Left ventricle myocardium superior (tissue), 1 donor: ENCODE data around the gene SEC62. TPM values are rescaled to one million over a fixed set of nuclear protein-coding genes. Genes with fewer than 3 reads are reported as not detected.

Source experiments
- ATAC-seq: fragments of 200-7000 bp; cut with Tn5 transposase; one replicate; pipeline ENCODE4 v1.9.1; 2020; ENCODE audit warnings: mild to moderate bottlenecking, moderate library complexity
- DNase-seq: peaks from one replicate; pipeline ENCODE4 v3.0.0-alpha.2; 2020
- intact Hi-C: fragments of 100-400 bp; cut with micrococcal nuclease; formaldehyde crosslinking; loops from one replicate; pipeline ENCODE4 v1.11.0; 2022
- long read RNA-seq: library from polyadenylated mRNA; unstranded; transcript quantifications from one replicate; pipeline ENCODE4 v2.0.0, GENCODE V29; 2021
- total RNA-seq: library from RNA; stranded (reverse); fragmentation: NEBNext Ultra II Directional; extraction: Animal tissue kit (Norgen Biotek cat#: 25700); gene quantifications from one replicate; pipeline ENCODE4 v1.2.1, GENCODE V29; 2021
- donor health status: DM: no; HTN: yes; CAD: no; lungs with severe emphysema.

The SEC62 gene
- 79.0 TPM for total RNA-seq
- long read RNA-seq, full-length matches to known transcripts, result 38 of 103 reads
- long read RNA-seq, partial matches to known transcripts, result 58 of 103 reads
- long read RNA-seq, other reads (novel, unspliced or antisense), result 7 of 103 reads

DNA sequence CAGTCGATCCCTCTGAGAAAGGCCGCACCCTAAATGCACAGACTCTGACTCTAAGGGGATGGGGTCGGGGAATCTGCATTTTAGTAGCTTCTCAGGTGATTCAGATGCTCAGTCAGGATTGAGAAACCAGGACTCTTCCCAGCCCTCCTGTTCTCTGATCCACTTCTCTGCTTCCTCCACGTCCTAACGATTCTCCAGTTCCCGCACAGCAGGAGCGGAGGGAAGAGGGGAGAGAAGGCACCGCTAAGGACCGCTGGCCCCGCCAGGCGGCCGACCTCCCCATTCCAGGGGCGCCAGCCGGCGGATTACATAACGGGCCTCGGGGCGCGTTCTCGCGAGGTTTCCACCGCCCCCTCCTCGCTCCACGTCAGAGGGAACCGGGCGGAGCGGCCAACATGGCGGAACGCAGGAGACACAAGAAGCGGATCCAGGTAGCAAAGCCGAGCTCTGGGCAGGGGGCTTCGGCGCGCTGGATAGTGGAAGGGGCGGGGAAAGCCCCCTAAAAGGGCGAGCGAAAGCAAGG, at the start of gene SEC62:
Gene SEC62 (plus strand): TSS at position 380 of the 523 bp plus-strand sequence. CDS start 16 bp downstream, at position 396.
- ATAC-seq, result peak; percentile 99
- peak; percentile 97 for DNase-seq
- intact Hi-C loops, result no loop called here

DNA sequence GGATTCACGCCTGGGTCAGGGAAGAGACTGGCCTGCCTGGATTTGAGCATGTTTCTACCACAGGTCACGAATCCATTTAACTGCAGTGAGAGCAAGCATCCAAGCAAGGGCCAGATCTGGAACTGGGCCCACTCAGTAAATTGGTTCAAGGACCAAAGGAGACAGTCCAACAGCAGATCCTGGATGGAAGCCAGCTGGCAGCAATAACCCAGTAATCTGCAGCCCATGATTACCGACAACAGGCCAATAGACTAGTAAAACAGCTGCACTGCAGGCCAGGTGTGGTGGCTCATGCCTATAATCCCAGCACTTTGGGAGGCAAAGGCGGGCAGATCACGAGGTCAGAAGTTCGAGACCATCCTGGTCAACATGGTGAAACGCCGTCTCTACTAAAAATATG, 43.4 kb upstream of the SEC62 start:
- peak; percentile 98 for ATAC-seq
- intact Hi-C loops, result no loop called here

DNA sequence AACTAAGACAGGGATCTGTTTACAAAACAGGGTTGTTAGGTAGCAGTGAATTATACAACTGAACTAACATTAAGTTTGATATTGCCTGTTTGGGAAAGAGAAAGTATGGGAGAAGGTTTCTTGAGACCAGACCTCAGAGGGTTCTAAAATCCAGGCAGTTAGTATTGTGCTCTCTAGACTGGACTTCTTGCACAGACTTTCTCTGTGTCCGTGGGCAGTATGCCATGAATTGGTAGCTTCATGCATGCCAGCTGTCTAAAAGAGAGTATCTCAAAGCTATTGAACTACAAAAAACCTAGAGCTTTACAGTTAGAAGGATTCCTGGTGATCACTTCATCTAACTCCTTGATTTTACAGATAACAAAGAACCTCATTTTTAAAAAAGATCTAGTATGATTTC, 42.8 kb upstream of the SEC62 start:
- intact Hi-C loops, result no loop called here
- ATAC-seq, result peak; percentile 10
- no peak for DNase-seq

More for the DNA sequence above, 43.4 kb upstream of the SEC62 start:
- DNase-seq, result peak; percentile 86

DNA sequence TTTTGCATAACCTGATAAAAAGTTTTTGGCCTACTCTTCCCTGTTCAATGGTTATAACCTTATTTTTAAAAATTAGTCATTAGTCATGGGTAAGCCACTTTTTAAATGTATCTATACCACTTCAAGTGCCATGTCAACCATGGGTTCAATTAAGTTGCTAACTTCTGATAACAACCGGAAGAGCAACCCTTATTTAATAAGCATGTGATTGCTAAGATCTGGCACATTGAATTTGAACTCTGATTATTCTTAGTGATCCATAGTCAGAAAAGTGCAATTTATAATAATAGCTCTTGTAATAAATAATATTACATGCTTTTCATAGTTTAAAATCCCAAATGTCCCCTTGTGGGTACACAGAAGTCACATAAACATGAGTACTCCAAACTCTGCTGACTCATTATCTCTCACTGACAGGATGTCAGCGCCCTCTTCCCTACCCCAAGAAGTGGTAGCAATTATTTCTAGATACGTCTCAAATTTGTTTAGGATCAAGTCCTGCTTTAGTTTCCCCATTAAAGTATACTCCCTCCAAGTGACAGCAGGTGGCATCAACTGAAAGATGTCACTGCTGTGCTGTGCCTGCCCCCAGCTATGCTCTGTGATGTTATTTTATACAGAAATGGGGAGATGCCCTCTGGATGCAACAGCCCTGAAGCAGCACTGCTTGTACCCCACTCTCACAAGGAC, 36.6 kb upstream of the SEC62 start:
- ATAC-seq (no peak), DNase-seq (no peak)
- intact Hi-C loops, result no loop called here

- ATAC-seq (no peak), DNase-seq (no peak)
- intact Hi-C loops, result no loop called here
Observed at GRCh38 chr3:169930843-169931242, 35.8 kb upstream of the SEC62 start.

DNA sequence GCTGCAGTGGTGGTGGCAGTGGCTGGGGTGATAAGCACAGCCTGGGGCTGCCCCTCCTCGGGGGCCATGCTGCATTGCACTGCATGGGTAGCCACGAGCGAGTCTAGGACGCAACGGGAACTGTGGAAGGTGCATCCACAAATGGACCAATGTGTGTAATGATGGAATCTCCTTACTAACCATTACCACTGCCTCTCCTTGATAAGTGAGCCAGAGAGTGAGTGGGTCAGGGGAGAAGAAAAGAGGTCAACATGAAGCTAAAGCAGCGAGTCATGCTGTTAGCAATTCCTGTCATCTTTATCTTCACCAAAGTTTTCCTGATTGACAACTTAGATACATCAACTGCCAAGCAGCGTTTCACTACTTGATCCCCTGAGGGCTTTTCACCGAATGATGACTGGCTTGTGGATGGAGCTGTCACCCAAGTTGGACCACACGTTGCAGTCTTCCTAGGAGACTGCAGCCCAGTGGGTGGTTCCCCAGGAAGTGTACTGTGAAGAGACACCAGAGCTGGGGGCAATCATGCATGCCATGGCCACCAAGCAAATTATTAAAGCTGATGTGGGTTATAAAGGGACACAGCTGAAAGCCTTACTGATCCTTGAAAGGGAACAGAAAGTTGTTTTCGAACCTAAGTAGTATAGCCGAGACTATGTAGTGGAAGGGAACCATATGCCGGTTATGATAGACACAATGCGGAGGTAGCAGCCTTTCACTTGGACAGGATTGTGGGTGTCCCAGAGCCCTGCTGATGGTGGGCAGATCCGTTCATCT, 34.7 kb upstream of the SEC62 start:
- DNase-seq (no peak), ATAC-seq (no peak)
- intact Hi-C loops, result no loop called here

DNA sequence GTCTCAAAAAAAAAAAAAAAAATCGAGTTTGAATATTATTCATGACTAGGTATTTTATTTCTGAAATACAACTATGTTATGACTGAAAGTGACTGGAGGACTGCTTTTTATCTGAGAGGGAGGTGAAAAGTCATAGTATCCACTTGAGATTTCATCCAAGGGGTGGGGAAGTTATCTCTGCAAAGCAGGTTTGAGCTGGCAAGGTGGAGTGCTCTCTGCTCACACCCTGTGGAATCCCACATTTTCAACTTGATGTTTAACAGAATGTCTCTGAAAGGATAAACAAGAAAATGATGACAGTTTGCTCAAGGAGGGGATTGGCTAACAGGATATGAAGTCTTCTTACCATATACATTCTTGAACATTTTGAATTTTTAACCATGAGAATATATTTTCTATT, 27.3 kb upstream of the SEC62 start:
- intact Hi-C loops, result no loop called here
- DNase-seq (no peak), ATAC-seq (no peak)

GRCh38 chr3:169939751-169940150, 26.9 kb upstream of the SEC62 start:
- ATAC-seq (no peak), DNase-seq (no peak)
- intact Hi-C loops, result no loop called here

DNA sequence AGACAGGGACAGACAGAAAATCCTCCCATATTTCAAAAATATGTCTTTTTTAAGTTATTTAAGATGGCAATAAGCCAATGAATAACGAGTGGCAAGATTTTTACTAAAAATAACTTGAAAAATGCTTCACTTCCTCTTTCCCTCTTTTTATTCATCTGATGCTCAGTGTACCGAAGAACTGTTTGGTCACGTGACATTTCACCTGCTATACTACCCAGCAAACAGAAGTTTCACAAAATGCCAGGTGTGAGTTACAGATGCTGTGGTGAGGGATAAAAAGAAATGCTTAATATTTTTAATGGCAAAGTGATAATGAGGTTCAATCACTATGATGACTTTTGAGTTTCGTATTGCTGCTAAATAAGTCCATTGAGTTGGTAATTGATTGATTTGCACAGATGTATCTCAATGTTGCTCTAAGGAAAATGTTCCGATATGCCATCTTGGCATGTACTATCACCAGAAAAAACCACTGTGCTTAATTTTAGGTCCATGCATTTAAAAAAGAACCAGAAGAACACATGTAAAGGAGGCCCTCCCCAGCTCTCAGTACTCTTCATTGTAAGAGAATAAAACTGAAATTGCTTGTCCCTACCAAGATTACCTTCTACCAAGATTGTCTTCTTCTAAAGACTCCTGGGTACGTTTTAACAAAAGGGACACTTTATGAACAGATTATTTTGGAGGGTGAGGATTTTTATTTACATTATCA, 26.0 kb upstream of the SEC62 start:
- intact Hi-C loops, result no loop called here
- DNase-seq, result no peak
- no peak for ATAC-seq

DNA sequence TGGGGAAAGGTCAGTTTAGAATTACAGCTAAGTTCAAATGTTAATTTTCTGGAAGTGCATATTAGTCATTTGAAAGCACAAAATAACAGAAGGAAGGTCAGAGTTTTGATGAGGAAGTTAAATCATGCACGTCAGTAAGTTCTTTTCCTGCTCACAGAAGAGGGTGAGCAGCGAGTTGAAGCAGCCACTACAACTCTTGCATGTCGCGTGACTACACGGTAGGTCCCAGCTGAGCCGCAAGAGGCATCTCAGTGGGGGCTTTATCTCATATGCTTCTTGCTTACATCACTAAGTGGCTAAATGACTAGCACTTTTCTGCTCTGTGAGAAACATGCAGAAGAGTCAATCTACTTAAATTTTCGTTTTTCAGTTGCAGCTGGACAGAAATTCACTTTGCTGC, 21.3 kb upstream of the SEC62 start:
- intact Hi-C loops, result no loop called here
- ATAC-seq, result peak; percentile 50
- peak; percentile 35 for DNase-seq

GRCh38 chr3:169946336-169946735, 20.3 kb upstream of the SEC62 start:
- ATAC-seq (no peak), DNase-seq (no peak)

GRCh38 chr3:169948559-169949448, 17.8 kb upstream of the SEC62 start:
- ATAC-seq (peak; percentile 66), DNase-seq (no peak)
- intact Hi-C loops, result no loop called here

More at GRCh38 chr3:169946336-169946735, 20.3 kb upstream of the SEC62 start:
- intact Hi-C loops, result no loop called here

DNA sequence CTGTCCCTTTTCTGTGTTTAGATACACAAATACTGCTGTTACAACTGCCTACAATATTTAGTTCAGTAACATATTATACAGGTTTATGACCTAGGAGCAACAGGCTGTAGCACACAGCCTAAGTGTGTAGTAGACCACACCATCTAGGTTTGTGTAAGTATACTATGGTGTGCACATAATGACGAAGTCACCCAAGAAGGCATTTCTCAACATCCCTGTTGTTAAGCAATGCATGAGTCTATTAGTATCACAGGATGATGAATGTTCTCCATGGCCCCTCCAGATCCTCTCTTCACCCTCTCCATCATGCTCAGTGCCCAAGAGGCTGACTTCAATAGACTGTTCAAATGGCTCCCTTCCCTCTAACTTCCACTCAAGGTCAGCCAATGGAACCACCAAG, 14.6 kb upstream of the SEC62 start:
- intact Hi-C loops, result no loop called here
- ATAC-seq (no peak), DNase-seq (no peak)

GRCh38 chr3:169953462-169954141, 13.0 kb upstream of the SEC62 start:
- no peak for ATAC-seq
- intact Hi-C loops, result no loop called here
- DNase-seq, result no peak

- intact Hi-C loops, result no loop called here
- DNase-seq, result no peak
- ATAC-seq, result no peak
Observed at GRCh38 chr3:169954142-169954756, 12.4 kb upstream of the SEC62 start.

DNA sequence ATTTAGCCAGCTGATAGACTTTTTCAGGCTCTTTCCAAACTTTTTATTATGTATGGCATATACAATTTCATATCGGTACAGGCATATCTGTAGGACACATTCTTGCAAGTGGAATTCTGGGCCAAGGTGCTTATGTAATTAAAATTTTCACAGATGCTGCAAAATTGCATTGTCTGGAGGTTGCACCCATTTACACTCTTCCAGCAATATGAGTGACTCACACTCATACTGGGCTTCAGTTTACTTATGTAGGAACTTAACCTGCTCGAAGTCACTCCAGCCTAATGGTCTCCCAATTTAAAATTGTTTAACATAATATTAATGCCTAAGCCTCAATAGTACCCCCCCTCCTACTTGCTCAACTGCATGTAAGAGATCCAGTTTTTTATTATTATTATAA, 11.2 kb upstream of the SEC62 start:
- intact Hi-C loops, result no loop called here
- ATAC-seq (no peak), DNase-seq (no peak)

- intact Hi-C loops, result no loop called here
- ATAC-seq (no peak), DNase-seq (no peak)
Observed at GRCh38 chr3:169964176-169964575, 2.4 kb upstream of the SEC62 start.
